Osteoblast (primary cell): ENCODE measurements around the gene OSBPL1A. TPM values are rescaled to one million over a fixed set of nuclear protein-coding genes. Genes with fewer than 3 reads are reported as not detected.

ENCODE experiments used
- DNase-seq: peaks from one replicate; pipeline ENCODE4 v3.0.0; 2011; ENCODE audit warnings: low spot score, mixed read lengths; ENCODE audit not compliant: insufficient read length; ENCODE audit errors: missing footprints
- H2AFZ ChIP-seq: 2 replicates; pipeline ENCODE4 v1.6.0; 2011; ENCODE audit warnings: mild to moderate bottlenecking, low read length
- H3K27ac ChIP-seq: 2 replicates; pipeline ENCODE4 v1.5.1; 2011; ENCODE audit warnings: mild to moderate bottlenecking, low read depth, low read length, moderate library complexity
- H3K27me3 ChIP-seq: 2 replicates; pipeline ENCODE4 v1.6.0; 2012; ENCODE audit warnings: mild to moderate bottlenecking, control low read depth, inconsistent platforms, low read length, moderate library complexity; ENCODE audit not compliant: insufficient read depth
- H3K36me3 ChIP-seq: 2 replicates; pipeline ENCODE4 v1.5.1; 2011; ENCODE audit warnings: mild to moderate bottlenecking, low read length, control low read depth, moderate library complexity; ENCODE audit not compliant: insufficient read depth
- H3K4me1 ChIP-seq: 2 replicates; pipeline ENCODE4 v1.5.1; 2011; ENCODE audit warnings: mild to moderate bottlenecking, low read length, control low read depth, moderate library complexity; ENCODE audit not compliant: insufficient read depth
- H3K4me2 ChIP-seq: 2 replicates; pipeline ENCODE4 v1.6.0; 2011; ENCODE audit warnings: mild to moderate bottlenecking, low read length; ENCODE audit not compliant: insufficient read depth
- H3K4me3 ChIP-seq: fragments of 200-600 bp; sonication (generic); 3 replicates; pipeline ENCODE4 v1.5.1; 2012; ENCODE audit warnings: mild to moderate bottlenecking, low read length, inconsistent platforms; ENCODE audit not compliant: insufficient read depth
- H3K79me2 ChIP-seq: 2 replicates; pipeline ENCODE4 v1.6.0; 2012; ENCODE audit warnings: mild to moderate bottlenecking, low read length, control low read depth, inconsistent platforms; ENCODE audit not compliant: insufficient read depth
- H3K9me3 ChIP-seq: 2 replicates; pipeline ENCODE4 v1.5.1; 2011; ENCODE audit warnings: low read depth, low read length, control low read depth
- H4K20me1 ChIP-seq: 2 replicates; pipeline ENCODE4 v1.6.0; 2012; ENCODE audit warnings: mild to moderate bottlenecking, low read length, control low read depth; ENCODE audit not compliant: insufficient read depth
- CTCF ChIP-seq: IDR thresholded peaks from 2 replicates; pipeline ENCODE4 v1.5.1; 2011; ENCODE audit warnings: mild to moderate bottlenecking, low read depth, low read length, moderate library complexity; ENCODE audit errors: extremely low read depth
- total RNA-seq: library from RNA; depleted of rRNA; stranded (reverse); fragments of >200 nt; gene quantifications from 2 replicates; pipeline ENCODE4 v1.2.3, GENCODE V29; 2012

The OSBPL1A gene
- total RNA-seq, 1 donor, result 51.8 TPM

- Histone ChIP-seq H3K4me3 (no peak overlapping the region), H3K36me3 (no peaks in the 10 kb centered on the region), H2AFZ (no peak overlapping the region), H3K27me3 (peaks cover 4% of the 10 kb centered on the region), H4K20me1 (no peaks in the 10 kb centered on the region), H3K4me1 (peaks cover 12% of the 10 kb centered on the region), H3K9me3 (no peaks in the 10 kb centered on the region), H3K4me2 (no peak overlapping the region), H3K27ac (no peak overlapping the region), H3K79me2 (no peaks in the 10 kb centered on the region)
- TF ChIP-seq CTCF, result no peak
- DNase-seq, result no peak
Measured at GRCh38 chr18:24219561-24220317, 177.9 kb downstream of the OSBPL1A start.

GRCh38 chr18:24214913-24215312 lies 182.7 kb downstream of the OSBPL1A start:
- H3K9me3 ChIP-seq, result no peaks in the 10 kb centered on the region
- no peak for TF ChIP-seq CTCF
- H3K79me2 ChIP-seq, result no peaks in the 10 kb centered on the region
- peak overlapping the region; percentile 5 for H3K4me2 ChIP-seq
- DNase-seq, result no peak
- no peaks in the 10 kb centered on the region for H3K36me3 ChIP-seq
- no peaks in the 10 kb centered on the region for H4K20me1 ChIP-seq
- no peaks in the 10 kb centered on the region for H3K27me3 ChIP-seq
- H2AFZ ChIP-seq, result peak overlapping the region; percentile 2
- H3K4me3 ChIP-seq, result no peak overlapping the region
- H3K27ac ChIP-seq, result no peak overlapping the region
- H3K4me1 ChIP-seq, result peaks cover 22% of the 10 kb centered on the region

DNA sequence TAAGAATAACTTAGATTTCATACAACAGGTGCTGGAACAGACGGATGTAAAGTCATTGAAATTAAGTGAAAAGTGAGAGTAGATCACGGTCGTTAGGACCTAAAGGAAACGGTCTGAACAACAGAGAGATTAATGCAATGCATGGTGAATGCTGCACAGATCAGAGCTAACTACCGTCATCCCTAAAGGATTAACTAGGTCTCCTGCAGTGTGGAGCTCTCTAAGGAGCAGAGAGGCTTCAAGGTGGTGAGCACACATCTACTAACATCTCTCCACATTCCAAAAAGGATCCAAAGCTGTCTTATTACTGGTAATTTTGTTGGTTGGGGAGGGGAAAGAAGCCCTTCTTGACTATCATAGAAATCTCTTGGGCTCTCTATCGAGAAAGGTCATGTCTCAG lies 183.5 kb downstream of the OSBPL1A start:
- Histone ChIP-seq H2AFZ (no peak overlapping the region), H3K27me3 (no peaks in the 10 kb centered on the region), H3K4me3 (no peak overlapping the region), H3K36me3 (no peaks in the 10 kb centered on the region), H3K27ac (no peak overlapping the region), H4K20me1 (no peaks in the 10 kb centered on the region), H3K9me3 (no peaks in the 10 kb centered on the region), H3K4me2 (no peak overlapping the region), H3K4me1 (peaks cover 22% of the 10 kb centered on the region), H3K79me2 (no peaks in the 10 kb centered on the region)
- no peak for TF ChIP-seq CTCF
- no peak for DNase-seq

DNA sequence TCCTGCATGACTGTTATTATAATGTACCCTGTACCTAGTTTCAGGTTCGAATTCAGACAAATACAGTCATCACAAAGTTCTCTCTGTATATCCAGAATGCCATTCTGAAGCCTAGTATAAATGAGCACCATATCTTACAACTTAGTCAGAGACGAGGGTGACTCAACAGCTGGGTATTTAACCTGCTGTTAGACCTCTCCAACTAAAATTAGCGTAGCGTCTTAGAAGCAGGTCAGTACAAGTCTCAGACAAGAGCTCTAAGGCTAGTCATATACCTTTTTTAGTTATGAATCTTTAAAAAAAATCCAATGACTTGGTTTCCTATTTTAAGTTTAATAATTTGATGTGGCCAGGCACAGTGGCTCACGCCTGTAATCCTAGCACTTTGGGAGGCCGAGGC lies 184.7 kb downstream of the OSBPL1A start:
- Histone ChIP-seq H3K4me1 (peaks cover 22% of the 10 kb centered on the region), H3K27me3 (no peaks in the 10 kb centered on the region), H3K79me2 (no peaks in the 10 kb centered on the region), H3K27ac (no peak overlapping the region), H4K20me1 (no peaks in the 10 kb centered on the region), H3K36me3 (no peaks in the 10 kb centered on the region), H3K9me3 (no peaks in the 10 kb centered on the region), H3K4me3 (no peak overlapping the region), H2AFZ (no peak overlapping the region), H3K4me2 (no peak overlapping the region)
- DNase-seq, result peak; percentile 22
- no peak for TF ChIP-seq CTCF
